ENCODE results near the gene PICK1. TPM values are rescaled to one million over a fixed set of nuclear protein-coding genes. Genes with fewer than 3 reads are reported as not detected.
A peak's percentile ranks its signal among the peaks of the same experiment; 100 is the strongest.
"Not testable (repeated sequence)": the region's sequence is repeated elsewhere in the genome, so short reads cannot be mapped to it uniquely, and the experiment has no call there.

The PICK1 gene
- total RNA-seq, 2 donors from 2014 or later = 15.7 to 17.5 TPM

GRCh38 chr22:38106814-38107578 lies 49.8 kb downstream of the PICK1 start:
- no peak for DNase-seq (ENCODE audit: low spot score)

GRCh38 chr22:38107692-38108515 lies 50.7 kb downstream of the PICK1 start:
- intact Hi-C loops (cut with DNase I) = no loop called here
- DNase-seq (ENCODE audit: low spot score) = no peak

More at GRCh38 chr22:38106814-38107578, 49.8 kb downstream of the PICK1 start:
- intact Hi-C loops (cut with DNase I) = no loop called here

- no peak for DNase-seq (ENCODE audit: low spot score)
- intact Hi-C loops (cut with DNase I) = no loop called here
Measured at GRCh38 chr22:38108561-38109319, 51.5 kb downstream of the PICK1 start.

GRCh38 chr22:38109371-38110001 lies 52.3 kb downstream of the PICK1 start:
- no peak for DNase-seq (ENCODE audit: low spot score)
- intact Hi-C loops (cut with DNase I) = loop anchor here in 1 of 2 donors (5.0 kb wide), 2 partner anchors 93 to 243 kb away; partner anchors contain the start of gene MAFF

- DNase-seq (ENCODE audit: low spot score) = no peak
- intact Hi-C loops (cut with DNase I) = loop anchor here in 1 of 2 donors (5.0 kb wide), 2 partner anchors 92 to 242 kb away; partner anchors contain the start of gene MAFF
Measured at GRCh38 chr22:38110008-38110862, 53.0 kb downstream of the PICK1 start, which contains the start of gene BAIAP2L2. TSS of gene BAIAP2L2 (minus strand) at chr22:38110684. CDS start at chr22:38110525, 159 bp downstream.

GRCh38 chr22:38110863-38111852 lies 54.0 kb downstream of the PICK1 start:
- intact Hi-C loops (cut with DNase I) = loop anchor here in 1 of 2 donors (5.0 kb wide), 2 partner anchors 91 to 241 kb away; partner anchors contain the start of gene MAFF
- DNase-seq (ENCODE audit: low spot score) = no peak

- no peak for DNase-seq (ENCODE audit: low spot score)
- intact Hi-C loops (cut with DNase I) = loop anchor here in 1 of 2 donors (5.0 kb wide), 2 partner anchors 90 to 240 kb away; partner anchors contain the start of gene MAFF
Measured at GRCh38 chr22:38111925-38112355, 54.7 kb downstream of the PICK1 start.

- no peak for DNase-seq (ENCODE audit: low spot score)
- intact Hi-C loops (cut with DNase I) = loop anchor here in 1 of 2 donors (5.0 kb wide), 2 partner anchors 90 to 240 kb away; partner anchors contain the start of gene MAFF
Measured at GRCh38 chr22:38112381-38112780, 55.2 kb downstream of the PICK1 start.

- intact Hi-C loops (cut with DNase I) = loop anchor here in 1 of 2 donors (5.0 kb wide), 2 partner anchors 88 to 238 kb away; partner anchors contain the start of gene MAFF
- DNase-seq (ENCODE audit: low spot score) = peak; percentile 96
Measured at GRCh38 chr22:38114484-38115398, 57.5 kb downstream of the PICK1 start.

GRCh38 chr22:38115423-38116205 lies 58.4 kb downstream of the PICK1 start:
- DNase-seq (ENCODE audit: low spot score) = no peak

GRCh38 chr22:38117556-38117955 lies 60.4 kb downstream of the PICK1 start:
- DNase-seq (ENCODE audit: low spot score); intact Hi-C loops (cut with DNase I): not testable (repeated sequence)

More at GRCh38 chr22:38115423-38116205, 58.4 kb downstream of the PICK1 start:
- intact Hi-C loops (cut with DNase I) = no loop called here

- no peak for DNase-seq (ENCODE audit: low spot score)
- intact Hi-C loops (cut with DNase I) = no loop called here
Measured at GRCh38 chr22:38118182-38118581, 61.0 kb downstream of the PICK1 start.

- DNase-seq (ENCODE audit: low spot score); intact Hi-C loops (cut with DNase I): not testable (repeated sequence)
Measured at GRCh38 chr22:38118747-38119146, 61.5 kb downstream of the PICK1 start.

GRCh38 chr22:38120359-38121110 lies 63.3 kb downstream of the PICK1 start:
- intact Hi-C loops (cut with DNase I) = loop anchor here in 1 of 2 donors (5.0 kb wide), 1 partner anchor 723 kb away; no protein-coding TSS in a partner anchor
- no peak for DNase-seq (ENCODE audit: low spot score)
